NCI-H128 (cell line): ENCODE results near the gene TEX36.
"Not testable (repeated sequence)": the region's sequence is repeated elsewhere in the genome, so short reads cannot be mapped to it uniquely, and the experiment has no call there.

ENCODE experiments used
- DNase-seq: peaks from one replicate; lab custom pipeline; 2025; ENCODE audit not compliant: unreplicated experiment; lab: John Stamatoyannopoulos, UW

TEX36 gene

DNA sequence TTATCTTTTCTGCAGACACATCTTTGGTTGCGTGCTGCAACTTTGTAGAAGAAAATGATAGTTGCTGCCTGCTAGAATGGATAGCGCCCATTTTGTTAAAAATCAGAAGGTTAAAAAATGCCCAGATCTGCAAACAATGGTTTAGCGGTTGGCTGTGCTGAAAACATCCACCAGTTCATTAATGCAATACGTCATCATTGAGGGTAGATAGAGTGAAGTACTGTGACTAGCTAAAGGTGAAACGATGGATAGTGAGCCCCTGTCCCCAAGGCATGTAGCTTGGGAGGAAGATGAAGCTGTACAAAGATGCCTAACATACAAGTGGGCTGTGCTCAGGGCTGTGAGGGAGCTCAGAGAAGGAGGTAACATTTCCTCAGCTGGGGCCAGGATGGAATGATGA is 48.4 kb downstream of the TEX36 start:
- no peak for DNase-seq

DNA sequence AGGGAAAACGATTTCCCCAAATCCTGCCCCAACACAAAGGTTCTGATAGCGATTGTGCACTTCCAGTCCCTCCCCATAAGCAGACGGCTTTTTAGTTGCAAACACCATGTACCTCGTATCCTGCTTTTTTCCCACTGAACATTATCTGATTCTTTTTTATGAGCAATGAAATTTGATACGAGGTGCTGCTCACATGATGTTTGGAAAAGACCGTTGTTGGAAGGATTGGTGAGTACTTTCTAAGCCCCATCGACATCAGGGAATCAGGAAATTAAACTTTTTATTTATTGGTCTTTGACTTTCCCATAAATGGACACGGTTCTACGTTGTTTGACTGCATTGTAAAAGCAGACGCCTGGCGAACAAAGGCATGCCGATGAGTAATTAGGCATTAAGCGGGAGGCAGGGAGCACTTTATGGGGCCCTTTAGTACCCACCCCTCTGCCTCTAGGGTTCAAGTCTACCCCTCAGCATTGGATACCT is 49.4 kb downstream of the TEX36 start:
- no peak for DNase-seq

GRCh38 chr10:125631806-125632205 is 51.2 kb downstream of the TEX36 start:
- DNase-seq: no peak

DNA sequence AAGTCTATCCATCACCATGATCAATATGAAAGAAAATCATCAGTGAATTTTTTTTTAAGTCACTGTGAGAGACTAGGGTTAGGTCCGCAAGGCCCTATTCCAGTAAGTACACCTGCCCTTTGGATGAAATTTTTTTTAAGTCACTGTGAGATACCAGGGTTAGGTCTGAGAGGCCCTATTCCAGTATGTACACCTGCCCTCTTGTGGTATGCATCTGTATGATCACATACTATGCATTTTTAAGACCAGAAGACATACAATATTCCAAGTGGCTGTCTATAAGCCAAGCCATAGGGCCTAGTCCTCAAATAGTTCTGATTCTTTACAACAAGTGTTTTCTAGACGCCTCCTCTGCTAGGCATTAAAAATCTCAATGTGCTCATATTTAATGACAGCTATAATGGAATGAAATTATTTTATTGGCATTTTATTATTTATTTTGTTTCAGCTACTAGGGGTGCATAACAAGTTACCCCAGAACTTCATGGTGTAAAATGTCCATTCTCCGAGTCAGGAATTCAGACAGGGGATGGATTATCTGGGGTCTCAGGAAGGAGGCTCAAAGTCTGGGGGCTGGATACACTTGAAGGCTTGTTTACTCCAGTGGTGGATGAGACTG is 53.1 kb downstream of the TEX36 start:
- DNase-seq: no peak

GRCh38 chr10:125628104-125629049 is 54.6 kb downstream of the TEX36 start:
- DNase-seq: no peak

GRCh38 chr10:125627646-125628045 is 55.3 kb downstream of the TEX36 start:
- no peak for DNase-seq

- DNase-seq: no peak
Observed at GRCh38 chr10:125626671-125627070, 56.3 kb downstream of the TEX36 start.

DNA sequence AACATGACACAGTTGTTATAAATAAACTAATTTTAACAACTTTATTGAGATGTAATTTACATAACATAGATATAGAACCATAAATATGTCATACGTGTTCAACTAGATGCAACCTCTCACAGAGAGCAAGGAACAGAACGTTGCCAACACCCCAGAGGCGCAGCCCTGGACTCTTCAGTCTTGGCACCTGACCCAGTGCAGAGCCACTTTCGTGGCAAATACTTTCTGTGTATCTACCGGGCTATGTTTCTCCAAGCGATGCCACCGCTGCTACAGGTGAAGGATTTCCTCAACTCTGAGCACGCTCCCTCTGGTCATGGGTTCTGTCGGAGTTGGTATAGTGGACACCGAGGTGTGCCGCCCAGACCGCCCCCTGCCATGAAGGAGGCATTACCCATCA is 57.4 kb downstream of the TEX36 start:
- no peak for DNase-seq

DNA sequence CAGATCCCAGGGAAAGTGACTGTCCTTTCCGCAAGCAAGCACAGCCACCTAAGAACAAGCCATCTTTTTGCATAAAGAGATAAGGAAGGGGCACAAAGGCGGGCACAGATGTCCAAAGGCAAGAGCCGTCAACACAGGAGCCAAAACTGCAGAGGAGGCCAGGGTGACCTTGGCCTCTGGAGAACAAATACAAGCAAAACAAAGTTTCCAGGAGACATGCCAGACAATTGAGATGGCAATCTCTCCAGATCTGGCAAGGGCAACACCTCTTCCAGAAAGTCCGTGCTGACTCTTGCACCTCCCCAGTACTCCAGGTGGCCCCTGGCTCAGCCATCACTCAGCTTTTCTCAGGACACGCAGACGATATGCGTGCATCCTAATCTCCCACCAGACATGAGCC is 58.2 kb downstream of the TEX36 start:
- no peak for DNase-seq

DNA sequence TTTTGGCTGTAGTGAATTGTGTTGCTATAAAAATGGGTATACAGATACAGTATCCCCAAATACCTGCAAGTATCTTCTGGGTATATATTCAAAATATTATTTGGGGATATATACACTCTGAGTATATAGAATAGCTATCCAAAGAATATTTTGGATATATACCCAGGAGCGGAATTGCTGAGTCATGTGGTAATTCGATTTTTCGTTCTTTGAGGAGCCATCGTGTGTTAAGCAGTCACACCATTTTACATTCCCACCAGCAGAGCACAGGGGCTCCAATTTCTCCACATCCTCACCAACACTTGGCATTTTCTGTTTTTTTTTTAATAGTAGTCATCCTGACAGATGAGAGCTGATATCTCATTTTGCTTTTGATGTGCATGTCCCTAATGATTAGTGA is 61.9 kb downstream of the TEX36 start:
- DNase-seq: no peak

DNA sequence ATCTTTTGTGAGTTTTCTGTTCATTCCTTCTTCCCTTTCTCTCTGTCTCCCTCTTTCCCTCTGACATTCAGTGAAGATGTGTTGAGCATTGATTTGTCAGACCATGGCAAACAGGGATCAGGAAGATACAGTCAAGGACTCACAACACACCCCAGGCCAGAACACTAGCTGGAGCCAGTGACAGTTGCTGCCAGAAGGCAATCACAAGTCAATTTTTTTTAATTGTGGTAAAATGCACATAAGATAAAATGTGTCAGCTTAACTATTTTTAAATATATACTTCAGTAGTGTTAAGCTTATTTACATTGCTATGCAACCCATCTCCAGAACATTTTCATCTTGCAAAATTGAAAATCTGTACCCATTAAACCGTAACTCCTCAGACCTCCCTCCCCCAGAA is 62.6 kb downstream of the TEX36 start:
- DNase-seq: no peak

DNA sequence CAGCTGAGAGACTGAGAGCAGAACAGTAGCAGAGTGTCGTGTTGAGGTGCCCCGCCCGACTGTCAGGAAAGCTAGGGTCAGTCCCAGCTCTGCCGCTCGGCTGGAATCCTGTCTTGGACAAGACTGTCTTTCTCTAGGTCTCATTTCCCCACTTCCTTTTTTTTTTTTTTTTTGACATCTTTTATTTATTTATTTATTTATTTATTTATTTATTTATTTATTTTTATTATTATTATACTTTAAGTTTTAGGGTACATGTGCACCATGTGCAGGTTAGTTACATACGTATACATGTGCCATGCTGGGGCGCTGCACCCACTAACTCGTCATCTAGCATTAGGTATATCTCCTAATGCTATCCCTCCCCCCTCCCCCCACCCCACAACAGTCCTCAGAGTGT is 69.9 kb downstream of the TEX36 start:
- not testable (repeated sequence) for DNase-seq

- no peak for DNase-seq
Observed at GRCh38 chr10:125611756-125612155, 71.2 kb downstream of the TEX36 start.

GRCh38 chr10:125611216-125611615 is 71.7 kb downstream of the TEX36 start:
- DNase-seq: no peak

DNA sequence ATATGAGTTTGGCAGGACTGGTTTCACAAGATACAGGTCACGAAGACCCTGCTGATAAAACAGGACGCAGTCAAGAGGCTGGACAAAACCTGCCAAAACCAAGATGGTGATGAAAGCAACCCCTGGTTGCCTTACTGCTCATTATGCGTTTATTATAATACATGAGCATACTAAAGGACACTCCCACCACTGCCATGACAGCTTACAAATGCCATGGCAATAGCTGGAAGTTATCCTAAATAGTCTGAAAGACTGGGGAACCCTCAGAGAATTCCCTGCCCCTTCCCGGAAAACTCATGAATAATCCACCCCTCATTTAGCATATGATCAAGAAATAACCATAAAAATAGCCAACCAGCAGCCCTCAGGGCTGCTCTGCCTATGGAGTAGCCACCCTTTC is 73.1 kb downstream of the TEX36 start:
- DNase-seq: no peak

DNA sequence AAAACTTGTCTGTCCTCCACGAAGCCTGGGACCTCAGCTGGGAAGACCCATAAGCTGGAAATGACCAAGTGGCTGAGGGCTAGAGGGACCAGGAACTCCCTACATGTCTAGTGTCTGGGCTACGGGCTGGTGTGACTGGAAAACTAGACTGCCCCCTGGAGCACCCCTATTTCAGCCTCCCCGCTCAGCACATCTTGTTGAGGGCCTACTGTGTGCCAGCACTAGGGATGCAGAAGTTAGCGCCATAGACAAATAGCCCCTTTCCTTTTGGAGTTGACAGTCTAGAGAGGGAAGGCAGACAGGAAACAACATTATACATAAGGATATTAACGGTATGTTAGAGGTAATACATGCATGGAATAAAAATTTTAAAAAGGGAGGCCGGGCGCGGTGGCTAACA is 74.5 kb downstream of the TEX36 start:
- DNase-seq: no peak

DNA sequence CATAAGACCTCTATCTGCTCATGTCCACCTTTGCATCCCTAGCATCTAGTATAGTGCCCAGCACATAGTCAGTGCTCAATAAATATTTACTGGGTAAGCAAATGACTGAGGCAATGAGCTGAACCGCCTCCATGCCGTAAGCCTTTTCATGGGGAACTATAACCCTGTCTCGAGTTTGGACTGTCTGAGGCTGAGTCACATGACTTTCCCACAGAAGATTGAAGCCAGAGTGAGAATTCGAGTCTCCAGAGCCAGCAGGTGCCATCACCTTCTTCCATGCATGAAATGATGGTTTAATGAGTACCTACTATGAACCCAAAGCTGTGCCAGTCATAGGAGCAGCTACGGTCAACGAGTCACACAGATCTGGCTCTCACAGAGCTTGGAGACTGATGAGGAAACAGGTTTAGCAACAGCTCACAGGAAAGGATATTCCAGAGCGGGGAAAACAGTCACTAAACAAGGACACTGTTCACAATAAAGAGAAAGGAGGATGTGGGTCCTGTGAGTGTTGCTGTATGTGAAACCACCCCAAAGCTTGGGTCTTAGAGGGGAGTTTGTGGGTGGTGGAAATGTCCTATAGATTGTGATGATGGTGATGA is 75.2 kb downstream of the TEX36 start:
- DNase-seq: no peak

DNA sequence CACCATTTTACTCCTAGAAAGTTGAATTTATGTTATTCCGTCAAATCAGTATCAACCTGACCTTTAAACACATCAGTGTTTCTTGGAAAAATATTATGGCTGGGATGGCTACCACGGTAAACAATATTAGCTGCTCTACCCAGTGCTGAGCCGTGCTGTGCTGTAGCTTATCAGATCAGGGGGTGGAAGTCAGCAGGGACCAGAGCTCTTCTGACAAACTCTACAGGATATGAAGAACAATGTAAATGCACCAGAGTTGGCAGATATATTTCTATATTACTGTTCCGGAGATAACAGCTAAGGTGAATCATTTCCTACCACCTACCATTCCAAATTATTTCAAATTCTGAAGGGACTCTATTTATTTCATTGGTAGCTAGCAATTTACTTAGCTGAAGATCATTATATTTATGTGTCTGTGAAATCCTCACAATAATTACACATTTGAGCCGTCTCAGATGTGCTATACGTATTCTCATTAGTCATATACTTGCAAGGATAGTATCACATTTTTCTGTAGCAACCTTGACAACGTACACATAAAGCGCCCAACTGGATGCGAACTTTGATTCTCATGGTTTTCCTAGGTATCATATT is 76.5 kb downstream of the TEX36 start:
- DNase-seq: no peak
